Central memory CD8-positive, alpha-beta T cell (primary cell): Measurements from ENCODE around the gene TM7SF3.
"Not testable (repeated sequence)": the region's sequence is repeated elsewhere in the genome, so short reads cannot be mapped to it uniquely, and the experiment has no call there.

Experiments used
- ATAC-seq: fragments of 150-1000 bp; cut with Tn5 transposase; replicated peaks from 2 replicates; pipeline ENCODE4 v1.10.0; 2022; ENCODE audit warnings: mild to moderate bottlenecking, moderate FRiP score, moderate number of reproducible peaks; ENCODE audit not compliant: poor library complexity, severe bottlenecking; ENCODE audit errors: extremely low read depth
- DNase-seq, 2 donors: peaks; one replicate each; pipeline ENCODE4 v3.0.0; 2021; ENCODE audit warnings: low spot score in 2 of 2
- H3K27ac Mint-ChIP-seq: one replicate; pipeline ENCODE4 v1.8.0; 2022; ENCODE audit warnings: low read depth, mild to moderate bottlenecking, moderate library complexity, mixed read lengths
- H3K27me3 Mint-ChIP-seq: one replicate; pipeline ENCODE4 v1.8.0; 2022; ENCODE audit warnings: mixed read lengths
- H3K36me3 Mint-ChIP-seq: one replicate; pipeline ENCODE4 v1.8.0; 2022; ENCODE audit warnings: mild to moderate bottlenecking, moderate library complexity, mixed read lengths; ENCODE audit not compliant: insufficient read depth
- H3K4me1 Mint-ChIP-seq: one replicate; pipeline ENCODE4 v1.8.0; 2022; ENCODE audit warnings: mixed read lengths
- H3K4me3 Mint-ChIP-seq: one replicate; pipeline ENCODE4 v1.8.0; 2022; ENCODE audit warnings: mild to moderate bottlenecking, moderate library complexity, mixed read lengths
- H3K9me3 Mint-ChIP-seq: one replicate; pipeline ENCODE4 v1.8.0; 2022; ENCODE audit warnings: mixed read lengths

TM7SF3 gene

GRCh38 chr12:27014085-27014858 lies at the start of gene TM7SF3:
TSS of gene TM7SF3 (minus strand) at chr12:27014384. CDS start at chr12:27014168, 216 bp downstream.
- peak within 1 kb of the TSS; percentile 88 for H3K27ac Mint-ChIP-seq

GRCh38 chr12:27063250-27063851 lies 49.2 kb upstream of the TM7SF3 start:
- H3K9me3 Mint-ChIP-seq, result no peaks in the 10 kb centered on the region
- H3K36me3 Mint-ChIP-seq, result peaks cover 3% of the 10 kb centered on the region
- peak overlapping the region; percentile 17 for H3K27ac Mint-ChIP-seq
- no peak for ATAC-seq
- no peaks in the 10 kb centered on the region for H3K27me3 Mint-ChIP-seq
- H3K4me3 Mint-ChIP-seq, result no peak overlapping the region
- no peaks in the 10 kb centered on the region for H3K4me1 Mint-ChIP-seq
- no peak for DNase-seq

More at GRCh38 chr12:27014085-27014858, at the start of gene TM7SF3:
- Mint-ChIP-seq H3K36me3 (peaks cover 10% of the 10 kb centered on the region), H3K27me3 (no peaks in the 10 kb centered on the region), H3K4me1 (peaks cover 46% of the 10 kb centered on the region), H3K9me3 (no peaks in the 10 kb centered on the region), H3K4me3 (peak within 1 kb of the TSS; percentile 82)
- DNase-seq (peak; percentile 93), ATAC-seq (peak; percentile 90)

GRCh38 chr12:27061317-27061716 lies 47.1 kb upstream of the TM7SF3 start:
- ATAC-seq (no peak), DNase-seq (no peak)
- Mint-ChIP-seq H3K4me3 (no peak overlapping the region), H3K36me3 (peaks cover 2% of the 10 kb centered on the region), H3K4me1 (no peaks in the 10 kb centered on the region), H3K27ac (no peak overlapping the region), H3K27me3 (no peaks in the 10 kb centered on the region), H3K9me3 (no peaks in the 10 kb centered on the region)

- Mint-ChIP-seq H3K27me3 (no peaks in the 10 kb centered on the region), H3K27ac (no peak overlapping the region), H3K9me3 (no peaks in the 10 kb centered on the region), H3K4me3 (no peak overlapping the region), H3K4me1 (no peaks in the 10 kb centered on the region), H3K36me3 (peaks cover 2% of the 10 kb centered on the region)
- ATAC-seq, result no peak
- DNase-seq, result no peak
These were observed 46.6 kb upstream of the TM7SF3 start for GRCh38 chr12:27060740-27061139.

GRCh38 chr12:27057543-27057942 lies 43.4 kb upstream of the TM7SF3 start:
- Mint-ChIP-seq H3K9me3 (no peaks in the 10 kb centered on the region), H3K27me3 (no peaks in the 10 kb centered on the region), H3K4me1 (no peaks in the 10 kb centered on the region), H3K36me3 (no peaks in the 10 kb centered on the region), H3K27ac (no peak overlapping the region), H3K4me3 (no peak overlapping the region)
- ATAC-seq (no peak), DNase-seq (no peak)

GRCh38 chr12:27055966-27056365 lies 41.8 kb upstream of the TM7SF3 start:
- Mint-ChIP-seq H3K36me3 (no peaks in the 10 kb centered on the region), H3K27ac (no peak overlapping the region), H3K4me1 (no peaks in the 10 kb centered on the region)

GRCh38 chr12:27052742-27053141 lies 38.6 kb upstream of the TM7SF3 start:
- H3K4me3 Mint-ChIP-seq, result no peak overlapping the region
- DNase-seq (no peak), ATAC-seq (no peak)
- no peaks in the 10 kb centered on the region for H3K27me3 Mint-ChIP-seq
- H3K4me1 Mint-ChIP-seq, result no peaks in the 10 kb centered on the region
- H3K36me3 Mint-ChIP-seq, result no peaks in the 10 kb centered on the region
- H3K9me3 Mint-ChIP-seq, result no peaks in the 10 kb centered on the region
- H3K27ac Mint-ChIP-seq, result no peak overlapping the region

More at GRCh38 chr12:27055966-27056365, 41.8 kb upstream of the TM7SF3 start:
- ATAC-seq (no peak), DNase-seq (no peak)
- H3K4me3 Mint-ChIP-seq, result no peak overlapping the region
- H3K9me3 Mint-ChIP-seq, result no peaks in the 10 kb centered on the region
- H3K27me3 Mint-ChIP-seq, result no peaks in the 10 kb centered on the region

GRCh38 chr12:27052176-27052575 lies 38.0 kb upstream of the TM7SF3 start:
- ATAC-seq, result no peak
- Mint-ChIP-seq H3K9me3 (no peaks in the 10 kb centered on the region), H3K4me3 (no peak overlapping the region), H3K36me3 (no peaks in the 10 kb centered on the region), H3K27ac (no peak overlapping the region), H3K27me3 (no peaks in the 10 kb centered on the region), H3K4me1 (no peaks in the 10 kb centered on the region)
- DNase-seq, result no peak

- Mint-ChIP-seq H3K9me3 (peaks cover 5% of the 10 kb centered on the region), H3K4me3 (no peak overlapping the region), H3K36me3 (peaks cover 2% of the 10 kb centered on the region), H3K27ac (no peak overlapping the region), H3K4me1 (no peaks in the 10 kb centered on the region), H3K27me3 (no peaks in the 10 kb centered on the region)
- DNase-seq (no peak), ATAC-seq (no peak)
These were observed 34.9 kb upstream of the TM7SF3 start for GRCh38 chr12:27048822-27049752.

GRCh38 chr12:27042018-27042417 lies 27.8 kb upstream of the TM7SF3 start:
- ATAC-seq, H3K4me1 Mint-ChIP-seq: not testable (repeated sequence)
- peaks cover 26% of the 10 kb centered on the region for H3K9me3 Mint-ChIP-seq

GRCh38 chr12:27040637-27041036 lies 26.5 kb upstream of the TM7SF3 start:
- H3K9me3 Mint-ChIP-seq, result peaks cover 26% of the 10 kb centered on the region
- H3K36me3 Mint-ChIP-seq, result peaks cover 11% of the 10 kb centered on the region
- H3K4me1 Mint-ChIP-seq, ATAC-seq, H3K27me3 Mint-ChIP-seq, DNase-seq, H3K27ac Mint-ChIP-seq, H3K4me3 Mint-ChIP-seq: not testable (repeated sequence)

More at GRCh38 chr12:27042018-27042417, 27.8 kb upstream of the TM7SF3 start:
- DNase-seq, H3K27me3 Mint-ChIP-seq, H3K27ac Mint-ChIP-seq, H3K4me3 Mint-ChIP-seq: not testable (repeated sequence)
- H3K36me3 Mint-ChIP-seq, result peaks cover 12% of the 10 kb centered on the region

GRCh38 chr12:27034607-27035293 lies 20.6 kb upstream of the TM7SF3 start:
- H3K4me1 Mint-ChIP-seq, result no peaks in the 10 kb centered on the region
- no peaks in the 10 kb centered on the region for H3K27me3 Mint-ChIP-seq
- DNase-seq, result no peak
- no peaks in the 10 kb centered on the region for H3K9me3 Mint-ChIP-seq
- no peak overlapping the region for H3K4me3 Mint-ChIP-seq
- no peak overlapping the region for H3K27ac Mint-ChIP-seq
- H3K36me3 Mint-ChIP-seq, result peaks cover 25% of the 10 kb centered on the region
- no peak for ATAC-seq
